ENCODE results near the gene KCNC3.

Gene KCNC3

GRCh38 chr19:50324331-50324730, 4.8 kb downstream of the KCNC3 start:
- H3K9me3 Mint-ChIP-seq (ENCODE audit: low read depth) = no peaks in the 10 kb centered on the region
- H3K4me3 Mint-ChIP-seq = no peak overlapping the region
- no peak overlapping the region for H3K27ac Mint-ChIP-seq
- peaks cover 21% of the 10 kb centered on the region for H3K4me1 Mint-ChIP-seq (ENCODE audit: low read depth)
- peaks cover 2% of the 10 kb centered on the region for H3K36me3 Mint-ChIP-seq
- peaks cover 10% of the 10 kb centered on the region for H3K27me3 Mint-ChIP-seq

DNA sequence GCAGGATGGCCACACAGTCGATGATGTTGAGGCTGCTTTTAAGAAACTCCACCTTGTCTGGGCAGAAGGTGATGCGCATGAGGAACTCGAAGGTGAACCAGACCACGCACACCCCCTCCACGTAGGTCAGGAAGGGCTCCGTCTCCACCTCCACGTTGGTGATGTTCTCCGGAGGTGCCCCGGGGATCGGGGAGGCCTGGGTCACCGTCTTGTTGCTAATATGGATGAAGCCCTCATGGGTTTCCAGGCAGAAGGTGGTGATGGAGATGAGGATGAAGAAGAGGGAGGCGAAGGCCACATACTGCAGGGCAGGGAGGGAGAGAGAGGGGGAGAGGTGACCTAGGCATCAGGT, 5.4 kb downstream of the KCNC3 start:
- Mint-ChIP-seq H3K9me3 (ENCODE audit: low read depth) (no peaks in the 10 kb centered on the region), H3K36me3 (peaks cover 2% of the 10 kb centered on the region), H3K4me1 (ENCODE audit: low read depth) (peaks cover 19% of the 10 kb centered on the region), H3K27me3 (peaks cover 9% of the 10 kb centered on the region), H3K4me3 (no peak overlapping the region), H3K27ac (no peak overlapping the region)

DNA sequence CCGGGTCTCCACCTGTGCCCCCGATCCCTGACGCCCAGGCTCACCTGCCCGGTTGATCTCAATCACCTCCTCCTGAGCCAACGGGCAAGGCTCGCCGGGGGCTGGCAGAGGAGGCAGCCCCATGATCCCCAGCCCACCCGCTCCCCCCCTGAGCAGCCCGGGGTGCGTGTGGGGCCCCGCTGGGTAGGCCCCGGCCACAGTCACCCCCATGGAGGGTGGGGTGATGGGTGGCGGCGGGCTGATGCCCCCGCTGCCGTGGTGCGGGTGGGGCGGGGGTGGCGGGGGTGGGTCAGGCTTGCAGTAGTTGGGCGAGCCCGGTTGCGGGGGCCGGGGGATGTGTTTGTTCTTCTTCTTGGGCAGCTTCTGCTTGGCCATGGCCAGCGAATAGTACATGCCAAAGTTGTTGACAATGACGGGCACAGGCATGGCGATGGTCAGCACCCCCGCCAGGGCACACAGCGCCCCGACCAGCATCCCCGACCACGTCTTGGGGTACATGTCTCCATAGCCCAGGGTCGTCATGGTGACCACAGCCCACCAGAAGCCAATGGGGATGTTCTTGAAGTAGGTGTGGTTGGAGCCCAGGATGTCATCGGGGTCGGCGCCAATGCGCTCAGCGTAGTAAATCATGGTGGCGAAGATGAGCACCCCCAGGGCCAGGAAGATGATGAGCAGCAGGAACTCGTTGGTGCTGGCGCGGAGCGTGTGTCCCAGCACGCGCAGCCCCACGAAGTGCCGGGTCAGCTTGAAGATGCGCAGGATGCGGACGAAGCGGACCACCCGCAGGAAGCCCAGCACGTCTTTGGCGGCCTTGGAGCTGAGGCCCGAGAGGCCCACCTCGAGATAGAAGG, 6.0 kb downstream of the KCNC3 start:
- Mint-ChIP-seq H3K27ac (no peak overlapping the region), H3K9me3 (ENCODE audit: low read depth) (no peaks in the 10 kb centered on the region), H3K36me3 (peaks cover 2% of the 10 kb centered on the region), H3K4me1 (ENCODE audit: low read depth) (peaks cover 19% of the 10 kb centered on the region), H3K4me3 (no peak overlapping the region), H3K27me3 (peaks cover 9% of the 10 kb centered on the region)

DNA sequence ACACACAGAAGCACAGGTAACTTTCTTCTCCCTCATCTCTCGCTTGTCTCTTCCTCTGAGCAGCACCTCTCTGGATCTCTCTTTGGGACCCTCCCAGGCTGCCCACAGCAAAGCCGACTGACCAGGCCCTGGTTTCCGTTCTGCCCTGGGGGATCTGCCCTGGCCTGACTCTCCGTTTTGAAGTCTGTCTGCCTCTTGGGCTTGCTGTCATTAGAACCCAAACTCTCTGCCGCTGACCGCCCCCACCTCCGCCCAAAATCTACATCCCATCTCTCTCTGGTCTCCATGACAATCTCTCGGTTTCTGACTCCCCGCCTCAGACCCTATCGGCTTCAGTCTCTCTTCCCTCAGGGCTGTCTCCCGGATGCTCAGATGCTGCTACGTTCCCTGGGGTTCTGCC, 6.9 kb downstream of the KCNC3 start:
- Mint-ChIP-seq H3K36me3 (peaks cover 2% of the 10 kb centered on the region), H3K4me1 (ENCODE audit: low read depth) (peaks cover 13% of the 10 kb centered on the region), H3K4me3 (no peak overlapping the region), H3K27me3 (peaks cover 7% of the 10 kb centered on the region), H3K27ac (no peak overlapping the region), H3K9me3 (ENCODE audit: low read depth) (no peaks in the 10 kb centered on the region)

DNA sequence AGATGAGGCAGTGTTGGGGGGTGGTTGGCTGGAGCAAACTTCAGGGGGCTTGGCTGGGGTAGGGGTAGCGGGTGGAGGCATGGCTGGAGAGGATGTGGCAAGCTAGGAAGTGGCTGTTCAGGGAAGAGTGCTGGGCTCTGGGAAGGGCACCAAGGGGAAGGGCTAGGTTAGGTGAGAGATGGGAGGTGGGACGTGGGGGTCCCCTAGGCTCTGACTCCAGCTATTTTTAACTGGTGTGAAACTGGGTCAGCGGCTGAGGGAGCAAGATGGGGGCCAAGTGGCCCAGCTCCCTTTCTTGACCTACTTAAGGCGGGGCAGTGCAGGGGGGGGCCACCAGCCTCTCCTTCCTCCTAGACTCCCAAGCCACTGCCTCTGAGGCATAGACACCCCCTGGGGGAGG, 7.3 kb downstream of the KCNC3 start:
- Mint-ChIP-seq H3K36me3 (no peaks in the 10 kb centered on the region), H3K27ac (no peak overlapping the region), H3K27me3 (peaks cover 3% of the 10 kb centered on the region), H3K4me1 (ENCODE audit: low read depth) (peaks cover 9% of the 10 kb centered on the region), H3K9me3 (ENCODE audit: low read depth) (no peaks in the 10 kb centered on the region), H3K4me3 (no peak overlapping the region)

DNA sequence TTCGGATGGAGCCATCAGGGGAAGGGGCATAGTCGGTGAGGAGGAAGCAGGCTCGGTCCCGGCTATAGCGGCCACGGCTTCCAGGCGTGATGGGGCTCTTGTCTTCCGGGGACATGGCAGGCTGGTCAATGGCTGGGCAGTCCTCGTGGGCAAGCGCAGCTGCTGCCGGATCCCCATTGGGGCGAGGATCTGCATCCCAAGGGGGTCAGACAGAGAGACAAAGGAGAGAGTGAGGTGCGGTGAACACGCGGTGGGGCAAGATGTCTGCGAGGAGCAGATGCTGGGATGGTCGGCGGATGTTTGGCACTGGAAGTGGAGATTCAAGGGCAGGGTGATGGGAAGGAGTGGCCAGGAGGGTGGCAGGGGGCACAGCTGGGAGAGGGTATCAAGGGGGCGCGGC, 8.6 kb downstream of the KCNC3 start:
- H3K27ac Mint-ChIP-seq = no peak overlapping the region
- peaks cover 6% of the 10 kb centered on the region for H3K4me1 Mint-ChIP-seq (ENCODE audit: low read depth)
- H3K36me3 Mint-ChIP-seq = no peaks in the 10 kb centered on the region
- H3K27me3 Mint-ChIP-seq = peaks cover 2% of the 10 kb centered on the region
- H3K4me3 Mint-ChIP-seq = no peak overlapping the region
- H3K9me3 Mint-ChIP-seq (ENCODE audit: low read depth) = no peaks in the 10 kb centered on the region

DNA sequence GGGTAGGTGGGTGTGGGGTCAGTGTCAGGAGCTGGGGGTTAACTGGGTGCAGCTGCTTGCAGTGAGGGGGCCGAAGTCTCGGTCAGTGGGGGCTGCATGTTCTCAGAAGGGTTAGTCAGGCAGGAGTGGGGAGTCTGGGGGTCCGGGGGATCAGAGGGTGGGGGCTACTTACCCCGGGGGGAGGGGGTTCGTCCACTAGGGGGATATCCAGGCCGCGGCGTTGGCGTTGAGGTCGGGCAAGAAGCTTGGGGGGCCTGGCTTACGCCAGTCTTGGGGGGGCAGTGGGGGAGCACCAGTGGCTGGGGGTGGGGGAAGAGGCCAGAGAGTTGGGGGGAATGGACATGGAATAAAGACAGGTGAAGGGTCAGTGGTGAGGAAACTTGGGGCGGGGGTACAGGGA, 9.1 kb downstream of the KCNC3 start:
- H3K4me3 Mint-ChIP-seq = no peak overlapping the region
- H3K4me1 Mint-ChIP-seq (ENCODE audit: low read depth) = peaks cover 7% of the 10 kb centered on the region
- no peaks in the 10 kb centered on the region for H3K36me3 Mint-ChIP-seq
- H3K27me3 Mint-ChIP-seq = peaks cover 3% of the 10 kb centered on the region
- H3K9me3 Mint-ChIP-seq (ENCODE audit: low read depth) = no peaks in the 10 kb centered on the region
- no peak overlapping the region for H3K27ac Mint-ChIP-seq

DNA sequence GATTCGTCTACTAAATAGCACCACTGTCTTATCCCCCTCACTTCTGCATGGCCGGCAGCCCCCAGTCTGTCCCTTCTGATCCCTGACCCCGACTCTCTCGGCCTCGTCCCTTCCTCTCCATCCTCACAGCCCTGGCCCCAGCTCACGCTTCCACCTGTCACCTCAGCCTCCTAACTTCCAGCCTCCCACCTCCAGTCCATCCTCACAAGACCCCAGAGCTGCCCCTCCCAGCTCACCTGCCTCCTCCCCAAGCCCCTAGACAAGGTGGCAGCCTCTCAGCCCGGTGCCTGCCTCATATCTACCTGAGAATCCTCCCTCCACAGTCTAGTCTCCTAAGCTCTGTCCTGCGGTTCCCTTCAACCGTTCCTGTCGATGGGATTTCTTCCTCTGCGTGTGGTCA, 10.0 kb downstream of the KCNC3 start:
- H3K4me1 Mint-ChIP-seq (ENCODE audit: low read depth) = peaks cover 9% of the 10 kb centered on the region
- peaks cover 8% of the 10 kb centered on the region for H3K27me3 Mint-ChIP-seq
- no peak overlapping the region for H3K4me3 Mint-ChIP-seq
- no peaks in the 10 kb centered on the region for H3K9me3 Mint-ChIP-seq (ENCODE audit: low read depth)
- no peaks in the 10 kb centered on the region for H3K36me3 Mint-ChIP-seq
- H3K27ac Mint-ChIP-seq = no peak overlapping the region

DNA sequence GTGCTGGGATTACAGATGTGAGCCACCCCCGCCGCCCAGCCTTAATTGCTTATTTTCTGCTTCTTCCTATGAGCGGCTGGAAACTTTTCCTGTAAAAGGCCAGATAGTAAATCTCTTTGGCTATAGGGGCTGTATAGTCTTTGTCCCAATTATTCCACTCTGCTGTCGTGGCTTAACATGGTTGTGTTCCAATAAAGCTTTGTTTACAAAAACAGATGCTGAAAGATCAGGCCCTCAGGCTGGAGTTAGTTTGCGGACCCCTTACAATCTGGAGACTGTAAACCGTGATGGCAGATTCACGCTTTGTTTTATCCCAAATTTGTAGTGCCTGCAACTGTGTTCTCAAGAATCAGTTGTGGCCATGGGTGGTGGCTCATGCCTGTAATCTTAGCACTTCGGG, 10.7 kb downstream of the KCNC3 start:
- peaks cover 11% of the 10 kb centered on the region for H3K4me1 Mint-ChIP-seq (ENCODE audit: low read depth)

GRCh38 chr19:50317115-50317514, 12.1 kb downstream of the KCNC3 start:
- Mint-ChIP-seq H3K4me3 (no peak overlapping the region), H3K4me1 (ENCODE audit: low read depth) (peaks cover 18% of the 10 kb centered on the region), H3K9me3 (ENCODE audit: low read depth) (no peaks in the 10 kb centered on the region), H3K27me3 (peaks cover 17% of the 10 kb centered on the region), H3K36me3 (no peaks in the 10 kb centered on the region), H3K27ac (no peak overlapping the region)

More for the DNA sequence above, 10.7 kb downstream of the KCNC3 start:
- Mint-ChIP-seq H3K9me3 (ENCODE audit: low read depth) (no peaks in the 10 kb centered on the region), H3K27me3 (peaks cover 12% of the 10 kb centered on the region), H3K36me3 (no peaks in the 10 kb centered on the region), H3K27ac (no peak overlapping the region), H3K4me3 (no peak overlapping the region)

DNA sequence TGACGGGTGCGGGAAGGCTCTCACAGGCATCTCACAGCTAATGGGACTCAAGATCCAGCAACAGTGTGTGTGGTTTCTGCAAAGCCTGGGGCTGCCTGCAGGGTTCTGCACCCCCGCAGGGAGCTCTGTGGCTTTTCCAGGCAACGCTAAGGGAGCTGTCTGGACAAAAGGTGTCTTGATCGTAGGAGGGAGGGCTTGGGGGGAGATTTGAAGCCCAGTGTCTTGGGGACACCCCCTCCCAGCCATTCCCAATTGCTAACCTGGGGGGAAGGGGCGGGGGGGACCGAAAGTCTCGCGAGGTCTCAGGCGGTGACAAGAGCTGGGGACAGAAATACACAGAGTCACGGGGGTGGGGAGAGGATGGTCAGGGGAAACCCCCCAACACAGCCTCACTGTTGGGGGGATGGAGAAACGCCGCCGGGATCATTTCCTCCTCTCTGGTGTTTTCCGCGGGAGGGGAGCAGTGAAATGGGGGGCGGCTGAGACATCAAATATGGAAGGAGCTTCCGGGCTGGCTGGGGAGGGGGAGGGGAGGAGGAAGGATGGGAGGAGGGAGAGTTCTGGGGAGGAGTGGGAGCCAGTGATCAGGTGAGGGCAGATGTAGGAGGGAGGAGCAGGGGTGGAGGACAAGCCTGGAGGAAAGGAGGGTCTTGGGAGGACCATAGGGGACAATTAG, 13.3 kb downstream of the KCNC3 start:
- H3K4me3 Mint-ChIP-seq = peak overlapping the region; percentile 67
- H3K9me3 Mint-ChIP-seq (ENCODE audit: low read depth) = no peaks in the 10 kb centered on the region
- H3K27me3 Mint-ChIP-seq = peaks cover 19% of the 10 kb centered on the region
- peaks cover 19% of the 10 kb centered on the region for H3K4me1 Mint-ChIP-seq (ENCODE audit: low read depth)
- no peak overlapping the region for H3K27ac Mint-ChIP-seq
- no peaks in the 10 kb centered on the region for H3K36me3 Mint-ChIP-seq

GRCh38 chr19:50314724-50315708, 14.2 kb downstream of the KCNC3 start:
- H3K4me3 Mint-ChIP-seq = peak overlapping the region; percentile 67
- H3K4me1 Mint-ChIP-seq (ENCODE audit: low read depth) = peaks cover 19% of the 10 kb centered on the region
- H3K27me3 Mint-ChIP-seq = peaks cover 27% of the 10 kb centered on the region
- no peaks in the 10 kb centered on the region for H3K9me3 Mint-ChIP-seq (ENCODE audit: low read depth)
- H3K27ac Mint-ChIP-seq = no peak overlapping the region
- no peaks in the 10 kb centered on the region for H3K36me3 Mint-ChIP-seq

DNA sequence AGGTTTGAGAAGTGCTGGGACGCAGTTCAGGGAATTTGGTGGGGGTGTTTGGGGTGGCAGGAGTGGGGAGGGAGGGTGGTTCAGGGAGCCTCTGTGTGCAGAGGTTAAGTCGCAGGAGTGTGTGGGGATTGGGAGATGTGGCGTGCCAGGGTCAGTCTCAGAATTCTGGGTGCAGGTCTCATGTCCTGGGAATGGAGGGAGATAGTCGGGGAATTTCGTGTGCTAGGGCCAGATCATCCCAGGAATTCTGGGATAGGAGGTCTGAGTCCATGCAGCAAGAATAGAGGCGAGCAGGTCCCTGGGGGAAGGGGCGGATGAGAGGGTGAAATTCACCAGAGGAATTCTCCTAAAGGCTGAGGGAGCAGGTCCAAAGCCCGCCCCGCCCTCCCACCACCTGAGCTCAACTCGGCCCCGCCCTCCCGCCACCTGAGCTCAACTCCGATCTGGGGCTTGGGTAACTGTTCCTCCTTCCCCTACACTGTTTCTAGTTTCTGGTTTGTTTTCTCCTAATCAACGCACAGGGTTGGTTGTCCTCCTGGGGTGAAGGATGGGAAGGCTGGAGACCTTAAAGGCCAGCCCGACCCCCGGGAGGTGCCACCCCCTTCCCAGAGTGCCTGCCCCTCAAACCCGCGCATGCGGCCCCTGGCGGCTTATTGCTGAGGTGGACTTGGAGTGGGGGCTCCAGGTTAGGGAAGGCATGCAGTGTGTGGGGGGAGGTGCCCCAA, 15.2 kb downstream of the KCNC3 start:
- H3K9me3 Mint-ChIP-seq (ENCODE audit: low read depth) = no peaks in the 10 kb centered on the region
- no peaks in the 10 kb centered on the region for H3K36me3 Mint-ChIP-seq
- no peak overlapping the region for H3K4me3 Mint-ChIP-seq
- no peak overlapping the region for H3K27ac Mint-ChIP-seq
- H3K4me1 Mint-ChIP-seq (ENCODE audit: low read depth) = peaks cover 19% of the 10 kb centered on the region
- peaks cover 29% of the 10 kb centered on the region for H3K27me3 Mint-ChIP-seq

Data from activated naive CD8-positive, alpha-beta T cell (primary cell).